ENCODE data around the gene LAMA5.

GRCh38 chr20:62333820-62334595, 33.1 kb downstream of the LAMA5 start:
- TF ChIP-seq TAF1 (IDR thresholded peaks at IDR 0.05; ENCODE audit: borderline replicate concordance, insufficient read depth, low read length) (no peak), POLR2AphosphoS5 (IDR thresholded peaks at IDR 0.05; ENCODE audit: low read depth, low read length) (no peak), SIN3A (IDR thresholded peaks at IDR 0.05; ENCODE audit: borderline replicate concordance, insufficient read depth, low read length) (no peak)

Measured in PFSK-1 (cell line).